Keratinocyte (primary cell): ENCODE measurements around the gene SSR1.

ENCODE experiments used
- EZH2 ChIP-seq: IDR thresholded peaks from one replicate; pipeline ENCODE4 v1.6.1; 2012; ENCODE audit warnings: inconsistent platforms, mild to moderate bottlenecking, low read length, moderate library complexity
- TF ChIP-seq, protein P1 (sequence below), 3 experiments: IDR thresholded peaks in 1 of 3; conservative IDR thresholded peaks in 1 of 3; optimal IDR thresholded peaks in 1 of 3; 2 replicates in 2 of 3; 3 replicates in 1 of 3; pipeline versions ENCODE3 to v1.5.1; 2011; ENCODE audit warnings: low read length in 3 of 3, mild to moderate bottlenecking in 3 of 3, moderate library complexity in 2 of 3, control low read depth in 1 of 3, inconsistent platforms in 1 of 3; ENCODE audit not compliant: insufficient read depth in 2 of 3; ENCODE audit errors: extremely low read depth in 1 of 3

- TF ChIP-seq, protein P1, sequence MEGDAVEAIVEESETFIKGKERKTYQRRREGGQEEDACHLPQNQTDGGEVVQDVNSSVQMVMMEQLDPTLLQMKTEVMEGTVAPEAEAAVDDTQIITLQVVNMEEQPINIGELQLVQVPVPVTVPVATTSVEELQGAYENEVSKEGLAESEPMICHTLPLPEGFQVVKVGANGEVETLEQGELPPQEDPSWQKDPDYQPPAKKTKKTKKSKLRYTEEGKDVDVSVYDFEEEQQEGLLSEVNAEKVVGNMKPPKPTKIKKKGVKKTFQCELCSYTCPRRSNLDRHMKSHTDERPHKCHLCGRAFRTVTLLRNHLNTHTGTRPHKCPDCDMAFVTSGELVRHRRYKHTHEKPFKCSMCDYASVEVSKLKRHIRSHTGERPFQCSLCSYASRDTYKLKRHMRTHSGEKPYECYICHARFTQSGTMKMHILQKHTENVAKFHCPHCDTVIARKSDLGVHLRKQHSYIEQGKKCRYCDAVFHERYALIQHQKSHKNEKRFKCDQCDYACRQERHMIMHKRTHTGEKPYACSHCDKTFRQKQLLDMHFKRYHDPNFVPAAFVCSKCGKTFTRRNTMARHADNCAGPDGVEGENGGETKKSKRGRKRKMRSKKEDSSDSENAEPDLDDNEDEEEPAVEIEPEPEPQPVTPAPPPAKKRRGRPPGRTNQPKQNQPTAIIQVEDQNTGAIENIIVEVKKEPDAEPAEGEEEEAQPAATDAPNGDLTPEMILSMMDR (optimal IDR thresholded peaks at IDR 0.05 in 1 of 3, IDR thresholded peaks at IDR 0.05 in 1 of 3, conservative IDR thresholded peaks at IDR 0.05 in 1 of 3; ENCODE audit: extremely low read depth in 1 of 3, insufficient read depth in 2 of 3, low read length in 3 of 3) = no peak
- no peak for TF ChIP-seq EZH2
Observed at GRCh38 chr6:7323074-7323473, 10.1 kb upstream of the SSR1 start.
